ENCODE results near the gene CFAP74. TPM values are rescaled to one million over a fixed set of nuclear protein-coding genes. Genes with fewer than 3 reads are reported as not detected.

CFAP74 gene
- total RNA-seq, 3 donors from 2014 or later (not counting 1 experiment from before 2014, with no cell fraction given): not detected

GRCh38 chr1:2037314-2037979, 33.9 kb upstream of the CFAP74 start:
- Histone ChIP-seq H3K27me3 (ENCODE audit: control insufficient read depth, insufficient read depth, low read length) (no peaks in the 10 kb centered on the region), H3K27ac (ENCODE audit: low read length) (no peak overlapping the region), H3K9me3 (ENCODE audit: control insufficient read depth, insufficient read depth, low read length) (no peaks in the 10 kb centered on the region), H3K4me3 (ENCODE audit: low read length) (no peak overlapping the region), H3K36me3 (ENCODE audit: control insufficient read depth, insufficient read depth, low read length) (no peaks in the 10 kb centered on the region), H3K4me1 (ENCODE audit: control insufficient read depth, insufficient read depth, low read length) (no peaks in the 10 kb centered on the region)
- no peak overlapping the region for H3K27ac Mint-ChIP-seq
- no peaks in the 10 kb centered on the region for H3K9me3 Mint-ChIP-seq
- peaks cover 0 to 3% of the 10 kb centered on the region in 2 donors for H3K27me3 Mint-ChIP-seq (ENCODE audit: low read depth in 2 of 2)
- H3K36me3 Mint-ChIP-seq: no peaks in the 10 kb centered on the region
- intact Hi-C loops (cut with micrococcal nuclease): no loop called here
- DNase-seq (no peak), ATAC-seq (no peak)
- 84% methylated on average over 18 of the region's 18 CpGs for WGBS (ENCODE audit: insufficient coverage)
- no peak overlapping the region for H3K4me3 Mint-ChIP-seq
- no peak for TF ChIP-seq CTCF (IDR thresholded peaks at IDR 0.05)
- no peaks in the 10 kb centered on the region for H3K4me1 Mint-ChIP-seq

- no peaks in the 10 kb centered on the region for H3K4me1 ChIP-seq (ENCODE audit: control insufficient read depth, insufficient read depth, low read length)
- no peak overlapping the region for H3K27ac ChIP-seq (ENCODE audit: low read length)
- no peaks in the 10 kb centered on the region for H3K4me1 Mint-ChIP-seq
- H3K4me3 Mint-ChIP-seq: no peak overlapping the region
- H3K36me3 Mint-ChIP-seq: no peaks in the 10 kb centered on the region
- WGBS (ENCODE audit: insufficient coverage): 83% methylated on average over 15 of the region's 15 CpGs
- no peak overlapping the region for H3K4me3 ChIP-seq (ENCODE audit: low read length)
- no peak for TF ChIP-seq CTCF (IDR thresholded peaks at IDR 0.05)
- H3K36me3 ChIP-seq (ENCODE audit: control insufficient read depth, insufficient read depth, low read length): no peaks in the 10 kb centered on the region
- no peaks in the 10 kb centered on the region for H3K9me3 Mint-ChIP-seq
- DNase-seq (no peak), ATAC-seq (no peak)
- no peaks in the 10 kb centered on the region for H3K9me3 ChIP-seq (ENCODE audit: control insufficient read depth, insufficient read depth, low read length)
- intact Hi-C loops (cut with micrococcal nuclease): no loop called here
- no peaks in the 10 kb centered on the region for H3K27me3 ChIP-seq (ENCODE audit: control insufficient read depth, insufficient read depth, low read length)
- no peak overlapping the region for H3K27ac Mint-ChIP-seq
- peaks cover 0 to 3% of the 10 kb centered on the region in 2 donors for H3K27me3 Mint-ChIP-seq (ENCODE audit: low read depth in 2 of 2)
These were observed 32.7 kb upstream of the CFAP74 start for GRCh38 chr1:2036287-2036686.

GRCh38 chr1:2033165-2033564, 29.6 kb upstream of the CFAP74 start:
- Mint-ChIP-seq H3K4me3 (no peak overlapping the region), H3K27me3 (ENCODE audit: low read depth in 2 of 2) (peaks cover 0 to 3% of the 10 kb centered on the region in 2 donors), H3K27ac (no peak overlapping the region), H3K9me3 (no peaks in the 10 kb centered on the region), H3K36me3 (no peaks in the 10 kb centered on the region), H3K4me1 (no peaks in the 10 kb centered on the region)
- DNase-seq (no peak), ATAC-seq (no peak)
- H3K4me3 ChIP-seq (ENCODE audit: low read length): no peak overlapping the region
- TF ChIP-seq CTCF (IDR thresholded peaks at IDR 0.05): no peak
- H3K27me3 ChIP-seq (ENCODE audit: control insufficient read depth, insufficient read depth, low read length): no peaks in the 10 kb centered on the region
- H3K9me3 ChIP-seq (ENCODE audit: control insufficient read depth, insufficient read depth, low read length): no peaks in the 10 kb centered on the region
- H3K36me3 ChIP-seq (ENCODE audit: control insufficient read depth, insufficient read depth, low read length): no peaks in the 10 kb centered on the region
- no peak overlapping the region for H3K27ac ChIP-seq (ENCODE audit: low read length)
- 84% methylated on average over 13 of the region's 13 CpGs for WGBS (ENCODE audit: insufficient coverage)
- H3K4me1 ChIP-seq (ENCODE audit: control insufficient read depth, insufficient read depth, low read length): no peaks in the 10 kb centered on the region
- intact Hi-C loops (cut with micrococcal nuclease): no loop called here

- Histone ChIP-seq H3K36me3 (ENCODE audit: control insufficient read depth, insufficient read depth, low read length) (no peaks in the 10 kb centered on the region), H3K4me3 (ENCODE audit: low read length) (no peak overlapping the region), H3K4me1 (ENCODE audit: control insufficient read depth, insufficient read depth, low read length) (no peaks in the 10 kb centered on the region), H3K27me3 (ENCODE audit: control insufficient read depth, insufficient read depth, low read length) (no peaks in the 10 kb centered on the region), H3K9me3 (ENCODE audit: control insufficient read depth, insufficient read depth, low read length) (no peaks in the 10 kb centered on the region), H3K27ac (ENCODE audit: low read length) (no peak overlapping the region)
- Mint-ChIP-seq H3K4me3 (no peak overlapping the region), H3K27me3 (ENCODE audit: low read depth in 2 of 2) (peaks cover 0 to 3% of the 10 kb centered on the region in 2 donors), H3K4me1 (no peaks in the 10 kb centered on the region), H3K9me3 (no peaks in the 10 kb centered on the region), H3K36me3 (no peaks in the 10 kb centered on the region), H3K27ac (no peak overlapping the region)
- intact Hi-C loops (cut with micrococcal nuclease): no loop called here
- DNase-seq (no peak), ATAC-seq (no peak)
- no peak for TF ChIP-seq CTCF (IDR thresholded peaks at IDR 0.05)
- 75% methylated on average over 14 of the region's 14 CpGs for WGBS (ENCODE audit: insufficient coverage)
These were observed 29.2 kb upstream of the CFAP74 start for GRCh38 chr1:2032737-2033136.
